Endothelial cell (in vitro differentiated cells): ENCODE measurements around the gene SLC38A10. TPM values are rescaled to one million over a fixed set of nuclear protein-coding genes. Genes with fewer than 3 reads are reported as not detected.

Experiments
- DNase-seq: peaks from one replicate; pipeline ENCODE4 v3.0.0; 2021; ENCODE audit warnings: low spot score
- H3K27ac Mint-ChIP-seq: one replicate; pipeline ENCODE4 v1.8.0; 2021; ENCODE audit warnings: mixed read lengths, inconsistent platforms; ENCODE audit not compliant: unreplicated experiment
- H3K27me3 Mint-ChIP-seq: one replicate; pipeline ENCODE4 v1.8.0; 2021; ENCODE audit warnings: mild to moderate bottlenecking, moderate library complexity, mixed read lengths, inconsistent platforms; ENCODE audit not compliant: unreplicated experiment
- H3K36me3 Mint-ChIP-seq: one replicate; pipeline ENCODE4 v1.8.0; 2021; ENCODE audit warnings: mild to moderate bottlenecking, low read depth, mixed read lengths, inconsistent platforms; ENCODE audit not compliant: unreplicated experiment
- H3K4me1 Mint-ChIP-seq: one replicate; pipeline ENCODE4 v1.8.0; 2021; ENCODE audit warnings: mild to moderate bottlenecking, mixed read lengths, inconsistent platforms; ENCODE audit not compliant: unreplicated experiment
- H3K4me3 Mint-ChIP-seq: one replicate; pipeline ENCODE4 v1.8.0; 2021; ENCODE audit warnings: mild to moderate bottlenecking, mixed read lengths, inconsistent platforms; ENCODE audit not compliant: unreplicated experiment
- H3K9me3 Mint-ChIP-seq: one replicate; pipeline ENCODE4 v1.8.0; 2021; ENCODE audit warnings: mixed read lengths, inconsistent platforms; ENCODE audit not compliant: unreplicated experiment
- CTCF ChIP-seq: fragments of 200-600 bp; sonication (generic); IDR thresholded peaks from one replicate; pipeline ENCODE4 v1.5.0; 2021; ENCODE audit warnings: antibody characterized with exemption; ENCODE audit not compliant: unreplicated experiment
- total RNA-seq: library from RNA; stranded (reverse); fragmentation: NEBNext Ultra II Directional; extraction: Animal tissue kit (Norgen Biotek cat#: 25700); gene quantifications from one replicate; pipeline ENCODE4 v1.2.1, GENCODE V29; 2021; ENCODE audit not compliant: unreplicated experiment

SLC38A10 gene
- total RNA-seq, 1 donor from 2014 or later, result 57.2 TPM

GRCh38 chr17:81213978-81214377 lies 81.1 kb downstream of the SLC38A10 start:
- Mint-ChIP-seq H3K27ac (no peak overlapping the region), H3K9me3 (no peaks in the 10 kb centered on the region), H3K27me3 (peaks cover 6% of the 10 kb centered on the region), H3K4me3 (no peak overlapping the region), H3K36me3 (no peaks in the 10 kb centered on the region), H3K4me1 (peaks cover 5% of the 10 kb centered on the region)
- no peak for DNase-seq
- no peak for TF ChIP-seq CTCF

- no peak overlapping the region for H3K27ac Mint-ChIP-seq
- no peak for TF ChIP-seq CTCF
- no peak overlapping the region for H3K4me3 Mint-ChIP-seq
- H3K9me3 Mint-ChIP-seq, result no peaks in the 10 kb centered on the region
- no peak for DNase-seq
- peaks cover 4% of the 10 kb centered on the region for H3K27me3 Mint-ChIP-seq
- peaks cover 5% of the 10 kb centered on the region for H3K4me1 Mint-ChIP-seq
- H3K36me3 Mint-ChIP-seq, result no peaks in the 10 kb centered on the region
Observed at GRCh38 chr17:81212365-81212764, 82.7 kb downstream of the SLC38A10 start.

- Mint-ChIP-seq H3K4me3 (no peak overlapping the region), H3K9me3 (no peaks in the 10 kb centered on the region), H3K4me1 (no peaks in the 10 kb centered on the region), H3K27me3 (peaks cover 1% of the 10 kb centered on the region), H3K27ac (no peak overlapping the region), H3K36me3 (no peaks in the 10 kb centered on the region)
- no peak for TF ChIP-seq CTCF
- no peak for DNase-seq
Observed at GRCh38 chr17:81210868-81211267, 84.2 kb downstream of the SLC38A10 start.

- Mint-ChIP-seq H3K4me1 (no peaks in the 10 kb centered on the region), H3K27me3 (peaks cover 1% of the 10 kb centered on the region), H3K9me3 (no peaks in the 10 kb centered on the region), H3K4me3 (no peak overlapping the region), H3K36me3 (no peaks in the 10 kb centered on the region), H3K27ac (no peak overlapping the region)
- no peak for DNase-seq
- no peak for TF ChIP-seq CTCF
Observed at GRCh38 chr17:81210466-81210865, 84.6 kb downstream of the SLC38A10 start.

- Mint-ChIP-seq H3K4me1 (no peaks in the 10 kb centered on the region), H3K27ac (no peak overlapping the region), H3K27me3 (peaks cover 1% of the 10 kb centered on the region), H3K9me3 (no peaks in the 10 kb centered on the region), H3K4me3 (no peak overlapping the region), H3K36me3 (no peaks in the 10 kb centered on the region)
- no peak for TF ChIP-seq CTCF
- DNase-seq, result no peak
Observed at GRCh38 chr17:81209141-81209540, 86.0 kb downstream of the SLC38A10 start.
